Stimulated activated naive CD8-positive, alpha-beta T cell treated with anti-CD3 and anti-CD28 coated beads, Interleukin-15, Interleukin-2, amounts not matched to agents 100 ng/mL and 50 ng/mL, for 24 hours (primary cell): ENCODE results near the gene CDHR5.
"Not testable (repeated sequence)": the region's sequence is repeated elsewhere in the genome, so short reads cannot be mapped to it uniquely, and the experiment has no call there.

Experiments
- H3K27ac Mint-ChIP-seq: one replicate; pipeline ENCODE4 v1.8.0; 2021; ENCODE audit warnings: mild to moderate bottlenecking, mixed read lengths
- H3K27me3 Mint-ChIP-seq: one replicate; pipeline ENCODE4 v1.8.0; 2021; ENCODE audit warnings: mixed read lengths
- H3K36me3 Mint-ChIP-seq: one replicate; pipeline ENCODE4 v1.8.0; 2021; ENCODE audit warnings: low read depth, mixed read lengths
- H3K4me1 Mint-ChIP-seq: one replicate; pipeline ENCODE4 v1.8.0; 2021; ENCODE audit warnings: low read depth, mixed read lengths
- H3K4me3 Mint-ChIP-seq: one replicate; pipeline ENCODE4 v1.8.0; 2021; ENCODE audit warnings: mild to moderate bottlenecking, mixed read lengths
- H3K9me3 Mint-ChIP-seq: one replicate; pipeline ENCODE4 v1.8.0; 2021; ENCODE audit warnings: mixed read lengths

The CDHR5 gene

GRCh38 chr11:655036-655726 is 30.4 kb upstream of the CDHR5 start:
- no peaks in the 10 kb centered on the region for H3K9me3 Mint-ChIP-seq
- no peak overlapping the region for H3K27ac Mint-ChIP-seq
- no peaks in the 10 kb centered on the region for H3K27me3 Mint-ChIP-seq
- H3K36me3 Mint-ChIP-seq: peaks cover 24% of the 10 kb centered on the region
- no peak overlapping the region for H3K4me3 Mint-ChIP-seq
- no peaks in the 10 kb centered on the region for H3K4me1 Mint-ChIP-seq

- not testable (repeated sequence) for H3K9me3 Mint-ChIP-seq, H3K4me3 Mint-ChIP-seq, H3K4me1 Mint-ChIP-seq, H3K27me3 Mint-ChIP-seq, H3K27ac Mint-ChIP-seq
- peaks cover 20% of the 10 kb centered on the region for H3K36me3 Mint-ChIP-seq
These were observed 29.7 kb upstream of the CDHR5 start for GRCh38 chr11:654444-654843.

DNA sequence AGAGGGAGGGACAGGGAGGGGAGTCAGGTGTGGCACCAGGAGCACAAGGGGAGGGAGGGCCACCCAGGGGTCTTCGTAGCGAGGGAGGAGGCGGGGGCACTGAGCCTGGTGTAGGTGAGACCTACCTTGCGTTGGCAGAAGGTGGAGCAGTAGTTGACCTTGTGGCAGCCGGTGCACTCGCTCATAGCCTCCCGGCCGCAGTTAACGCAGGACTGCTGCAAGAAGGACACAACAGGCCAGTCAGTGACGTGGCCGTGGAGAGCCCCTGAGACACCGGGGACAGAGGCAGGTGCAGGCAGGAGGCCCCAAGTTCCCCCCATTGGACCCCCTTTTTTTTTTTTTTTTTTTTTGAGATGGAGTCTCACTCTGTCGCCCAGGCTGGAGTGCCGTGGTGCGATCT is 29.1 kb upstream of the CDHR5 start:
- H3K36me3 Mint-ChIP-seq: peaks cover 20% of the 10 kb centered on the region
- no peak overlapping the region for H3K4me3 Mint-ChIP-seq

GRCh38 chr11:653136-653535 is 28.4 kb upstream of the CDHR5 start:
- not testable (repeated sequence) for H3K9me3 Mint-ChIP-seq, H3K4me3 Mint-ChIP-seq, H3K27ac Mint-ChIP-seq, H3K4me1 Mint-ChIP-seq, H3K27me3 Mint-ChIP-seq
- peaks cover 20% of the 10 kb centered on the region for H3K36me3 Mint-ChIP-seq

More for the DNA sequence above, 29.1 kb upstream of the CDHR5 start:
- Mint-ChIP-seq H3K9me3 (no peaks in the 10 kb centered on the region), H3K27me3 (no peaks in the 10 kb centered on the region), H3K27ac (no peak overlapping the region), H3K4me1 (no peaks in the 10 kb centered on the region)

GRCh38 chr11:650482-650881 is 25.7 kb upstream of the CDHR5 start:
- H3K27ac Mint-ChIP-seq: no peak overlapping the region
- H3K9me3 Mint-ChIP-seq: no peaks in the 10 kb centered on the region
- peaks cover 18% of the 10 kb centered on the region for H3K36me3 Mint-ChIP-seq

DNA sequence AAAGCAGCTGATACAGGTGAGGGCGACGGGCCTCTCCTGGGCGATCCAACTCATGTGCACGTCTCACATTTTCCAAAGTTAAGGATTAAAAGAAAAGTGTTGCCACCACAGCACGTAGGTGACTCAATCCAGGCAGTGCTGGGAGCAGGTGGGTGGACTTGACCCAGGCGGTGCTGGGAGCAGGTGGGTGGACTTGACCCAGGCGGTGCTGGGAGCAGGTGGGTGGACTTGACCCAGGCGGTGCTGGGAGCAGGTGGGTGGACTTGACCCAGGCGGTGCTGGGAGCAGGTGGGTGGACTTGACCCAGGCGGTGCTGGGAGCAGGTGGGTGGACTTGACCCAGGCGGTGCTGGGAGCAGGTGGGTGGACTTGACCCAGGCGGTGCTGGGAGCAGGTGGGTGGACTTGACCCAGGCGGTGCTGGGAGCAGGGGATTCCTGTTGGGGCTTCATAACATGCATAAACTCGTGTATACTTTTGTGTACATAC is 23.0 kb upstream of the CDHR5 start:
- not testable (repeated sequence) for H3K4me1 Mint-ChIP-seq, H3K9me3 Mint-ChIP-seq, H3K27ac Mint-ChIP-seq, H3K27me3 Mint-ChIP-seq, H3K4me3 Mint-ChIP-seq
- peaks cover 18% of the 10 kb centered on the region for H3K36me3 Mint-ChIP-seq

More at GRCh38 chr11:650482-650881, 25.7 kb upstream of the CDHR5 start:
- H3K4me3 Mint-ChIP-seq: no peak overlapping the region
- H3K4me1 Mint-ChIP-seq: peaks cover 3% of the 10 kb centered on the region
- no peaks in the 10 kb centered on the region for H3K27me3 Mint-ChIP-seq

DNA sequence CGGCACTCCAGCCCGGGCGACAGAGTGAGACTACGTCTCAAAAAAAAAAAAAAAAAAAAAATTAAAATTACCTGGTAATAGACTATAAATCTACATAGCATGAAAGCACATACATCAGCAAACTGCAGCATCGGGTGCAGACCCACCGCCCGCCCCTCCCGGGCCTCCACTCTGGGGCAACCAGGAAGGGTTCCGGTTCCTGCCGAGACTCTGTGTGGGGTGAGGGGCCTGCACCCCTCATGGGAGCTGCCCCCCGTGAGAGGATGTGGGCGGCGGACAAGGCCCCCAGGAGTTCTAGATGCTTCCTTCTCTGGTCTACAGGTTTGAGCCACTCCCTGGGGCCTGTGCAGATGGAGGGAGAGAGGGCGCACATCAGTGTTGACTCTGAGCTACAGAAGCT is 21.5 kb upstream of the CDHR5 start:
- H3K27me3 Mint-ChIP-seq: no peaks in the 10 kb centered on the region
- no peak overlapping the region for H3K27ac Mint-ChIP-seq
- H3K9me3 Mint-ChIP-seq: no peaks in the 10 kb centered on the region
- no peak overlapping the region for H3K4me3 Mint-ChIP-seq
- peaks cover 3% of the 10 kb centered on the region for H3K4me1 Mint-ChIP-seq
- H3K36me3 Mint-ChIP-seq: peaks cover 9% of the 10 kb centered on the region

- Mint-ChIP-seq H3K4me3 (no peak overlapping the region), H3K27ac (no peak overlapping the region), H3K9me3 (no peaks in the 10 kb centered on the region), H3K36me3 (peaks cover 8% of the 10 kb centered on the region), H3K27me3 (no peaks in the 10 kb centered on the region), H3K4me1 (peaks cover 3% of the 10 kb centered on the region)
These were observed 20.8 kb upstream of the CDHR5 start for GRCh38 chr11:645536-645935.

GRCh38 chr11:643849-644738 is 19.3 kb upstream of the CDHR5 start:
- H3K4me3 Mint-ChIP-seq: no peak overlapping the region
- peaks cover under 1% of the 10 kb centered on the region for H3K27me3 Mint-ChIP-seq
- peaks cover 8% of the 10 kb centered on the region for H3K36me3 Mint-ChIP-seq
- no peak overlapping the region for H3K27ac Mint-ChIP-seq
- no peaks in the 10 kb centered on the region for H3K9me3 Mint-ChIP-seq
- H3K4me1 Mint-ChIP-seq: peaks cover 7% of the 10 kb centered on the region

GRCh38 chr11:643366-643765 is 18.6 kb upstream of the CDHR5 start:
- Mint-ChIP-seq H3K27ac (no peak overlapping the region), H3K4me1 (peaks cover 12% of the 10 kb centered on the region), H3K4me3 (no peak overlapping the region), H3K9me3 (no peaks in the 10 kb centered on the region), H3K27me3 (peaks cover 7% of the 10 kb centered on the region), H3K36me3 (peaks cover 8% of the 10 kb centered on the region)

DNA sequence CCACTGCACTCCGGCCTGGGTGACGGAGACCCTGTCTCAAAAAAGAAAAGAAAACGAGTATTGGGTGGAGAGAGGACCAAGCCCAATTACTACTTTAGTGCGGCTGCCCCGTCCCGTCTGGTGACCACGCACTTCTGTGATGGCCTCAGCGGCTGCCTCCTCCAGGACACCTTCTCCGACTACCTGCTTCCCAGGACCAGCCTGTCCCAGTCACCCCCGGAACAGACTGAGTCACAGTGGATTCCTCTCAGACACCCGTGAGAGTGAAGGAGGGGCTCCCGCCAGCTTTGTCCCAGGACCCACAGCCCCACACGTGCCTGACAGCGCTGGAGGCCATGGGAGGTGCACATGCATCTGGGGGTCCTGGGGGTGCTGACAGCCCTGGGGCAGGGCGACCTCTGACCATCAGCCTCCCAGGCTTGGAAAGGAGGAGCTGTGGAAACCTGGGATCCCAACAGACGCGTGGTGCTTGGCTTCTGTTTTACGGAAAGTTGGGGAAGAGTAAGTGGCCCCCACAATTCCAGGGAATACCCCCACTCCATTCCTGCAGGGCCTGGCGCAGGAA is 17.1 kb upstream of the CDHR5 start:
- H3K4me1 Mint-ChIP-seq: peaks cover 20% of the 10 kb centered on the region
- no peak overlapping the region for H3K4me3 Mint-ChIP-seq
- peaks cover 18% of the 10 kb centered on the region for H3K27me3 Mint-ChIP-seq
- no peak overlapping the region for H3K27ac Mint-ChIP-seq
- peaks cover 4% of the 10 kb centered on the region for H3K36me3 Mint-ChIP-seq
- H3K9me3 Mint-ChIP-seq: no peaks in the 10 kb centered on the region

- H3K36me3 Mint-ChIP-seq: peaks cover 4% of the 10 kb centered on the region
- H3K9me3 Mint-ChIP-seq: no peaks in the 10 kb centered on the region
- peak overlapping the region; percentile 16 for H3K27ac Mint-ChIP-seq
- H3K4me3 Mint-ChIP-seq: no peak overlapping the region
- H3K4me1 Mint-ChIP-seq: peaks cover 21% of the 10 kb centered on the region
- peaks cover 26% of the 10 kb centered on the region for H3K27me3 Mint-ChIP-seq
These were observed 15.4 kb upstream of the CDHR5 start for GRCh38 chr11:640021-640706.

DNA sequence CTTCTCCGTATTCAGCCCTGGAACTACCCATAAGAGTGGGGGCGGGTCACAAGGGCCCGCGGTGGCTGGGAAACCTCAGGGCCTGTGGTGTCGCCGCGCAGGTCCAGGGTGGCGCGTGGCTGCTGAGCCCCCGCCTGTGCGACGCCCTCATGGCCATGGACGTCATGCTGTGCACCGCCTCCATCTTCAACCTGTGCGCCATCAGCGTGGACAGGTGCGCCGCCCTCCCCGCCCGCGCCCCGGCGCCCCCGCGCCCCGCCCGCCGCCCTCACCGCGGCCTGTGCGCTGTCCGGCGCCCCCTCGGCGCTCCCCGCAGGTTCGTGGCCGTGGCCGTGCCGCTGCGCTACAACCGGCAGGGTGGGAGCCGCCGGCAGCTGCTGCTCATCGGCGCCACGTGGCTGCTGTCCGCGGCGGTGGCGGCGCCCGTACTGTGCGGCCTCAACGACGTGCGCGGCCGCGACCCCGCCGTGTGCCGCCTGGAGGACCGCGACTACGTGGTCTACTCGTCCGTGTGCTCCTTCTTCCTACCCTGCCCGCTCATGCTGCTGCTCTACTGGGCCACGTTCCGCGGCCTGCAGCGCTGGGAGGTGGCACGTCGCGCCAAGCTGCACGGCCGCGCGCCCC is 14.7 kb upstream of the CDHR5 start:
- no peak overlapping the region for H3K27ac Mint-ChIP-seq
- H3K4me1 Mint-ChIP-seq: peaks cover 21% of the 10 kb centered on the region
- H3K27me3 Mint-ChIP-seq: peaks cover 26% of the 10 kb centered on the region
- no peak overlapping the region for H3K4me3 Mint-ChIP-seq
- no peaks in the 10 kb centered on the region for H3K9me3 Mint-ChIP-seq
- peaks cover 4% of the 10 kb centered on the region for H3K36me3 Mint-ChIP-seq

GRCh38 chr11:638631-639331 is 14.0 kb upstream of the CDHR5 start:
- Mint-ChIP-seq H3K4me1 (peaks cover 21% of the 10 kb centered on the region), H3K4me3 (peak overlapping the region; percentile 23), H3K27me3 (peaks cover 26% of the 10 kb centered on the region), H3K36me3 (peaks cover 4% of the 10 kb centered on the region), H3K9me3 (no peaks in the 10 kb centered on the region), H3K27ac (no peak overlapping the region)
